GM12878 (cell line): ENCODE measurements around the gene PDZD7. TPM values are rescaled to one million over a fixed set of nuclear protein-coding genes. Genes with fewer than 3 reads are reported as not detected.

ENCODE experiments used
- ATAC-seq: fragments of 200-7000 bp; cut with Tn5 transposase; 3 replicates; pipeline ENCODE4 v1.9.1; 2020; ENCODE audit warnings: mild to moderate bottlenecking, moderate library complexity
- BruUV-seq: library from RNA; stranded (reverse); fragments of 400-500 nt; replicated peaks from 2 replicates; lab custom pipeline; 2021; lab: Mats Ljungman, UMichigan
- CTCF ChIA-PET: fragments of 300-600 bp; sonication (Branson Sonifier 250); formaldehyde crosslinking; extraction: SDS; loops from one replicate; lab custom pipeline; 2021; ENCODE audit warnings: inconsistent platforms; lab: Yijun Ruan, JAX
- POLR2A ChIA-PET: fragments of 350-600 bp; formaldehyde crosslinking; extraction: SDS; loops from one replicate; lab custom pipeline; 2021; ENCODE audit warnings: inconsistent platforms; lab: Charles Lee
- RAD21 ChIA-PET: fragments of 300-600 bp; sonication (Branson Sonifier 250); formaldehyde crosslinking; loops from one replicate; lab custom pipeline; 2023; ENCODE audit warnings: antibody characterized with exemption; ENCODE audit not compliant: unreplicated experiment; lab: Charles Lee
- SMC1A ChIA-PET: fragments of 300-600 bp; sonication (Branson Sonifier 250); formaldehyde crosslinking; loops from one replicate; lab custom pipeline; 2023; ENCODE audit not compliant: unreplicated experiment, uncharacterized antibody; lab: Charles Lee
- DNase-seq: peaks from one replicate; pipeline ENCODE4 v3.0.0-alpha.2; 2011; ENCODE audit warnings: low read depth, low spot score
- FAIRE-seq: peaks from 3 replicates; lab custom pipeline; 2011; peaks lifted over from hg19 to GRCh38; lab: Jason Lieb, UNC
- H2AFZ ChIP-seq: 2 replicates; pipeline ENCODE4 v1.6.0; 2011; ENCODE audit warnings: low read depth, low read length, control low read depth; ENCODE audit not compliant: control insufficient read depth
- H3K27ac ChIP-seq: 2 replicates; pipeline ENCODE4 v1.5.1; 2011; ENCODE audit warnings: control low read depth; ENCODE audit not compliant: control insufficient read depth, insufficient read depth
- H3K27me3 ChIP-seq, 2 experiments: replicated peaks in 1 of 2; 2 replicates each; pipeline versions ENCODE4 v1.6.0 to v1.6.1; 2011; ENCODE audit warnings: low read length in 1 of 2; ENCODE audit not compliant: control insufficient read depth in 2 of 2, insufficient read depth in 2 of 2
- H3K36me3 ChIP-seq, 2 experiments: 2 replicates each; pipeline ENCODE4 v1.5.1; 2011; ENCODE audit warnings: low read length in 1 of 2; ENCODE audit not compliant: control insufficient read depth in 2 of 2, insufficient read depth in 2 of 2
- H3K4me1 ChIP-seq: 2 replicates; pipeline ENCODE4 v1.6.1; 2011; ENCODE audit warnings: mild to moderate bottlenecking, low read length, moderate library complexity, mixed read lengths; ENCODE audit not compliant: control insufficient read depth, insufficient read depth
- H3K4me2 ChIP-seq: 2 replicates; pipeline ENCODE4 v1.6.0; 2011; ENCODE audit warnings: control low read depth; ENCODE audit not compliant: control insufficient read depth, insufficient read depth
- H3K4me3 ChIP-seq: fragments of 200-600 bp; sonication (generic); 2 replicates; pipeline ENCODE4 v1.5.1; 2016
- H3K79me2 ChIP-seq: 2 replicates; pipeline ENCODE4 v1.6.0; 2011; ENCODE audit warnings: low read length; ENCODE audit not compliant: control insufficient read depth, insufficient read depth
- H3K9ac ChIP-seq: 2 replicates; pipeline ENCODE4 v1.8.0; 2011; ENCODE audit warnings: low read length, control low read depth, mixed read lengths; ENCODE audit not compliant: control insufficient read depth, insufficient read depth
- H3K9me3 ChIP-seq: replicated peaks from 3 replicates; pipeline ENCODE4 v1.5.1; 2011; ENCODE audit warnings: mild to moderate bottlenecking, low read length; ENCODE audit not compliant: control insufficient read depth, insufficient read depth
- H4K20me1 ChIP-seq: 2 replicates; pipeline ENCODE4 v1.6.0; 2011; ENCODE audit not compliant: control insufficient read depth, insufficient read depth
- HDGF ChIP-seq: fragments of 450-650 bp; IDR thresholded peaks from 2 replicates; pipeline ENCODE4 v1.6.1; 2016; ENCODE audit warnings: antibody characterized with exemption
- KDM1A ChIP-seq: fragments of 200-600 bp; sonication (generic); IDR thresholded peaks from 2 replicates; pipeline ENCODE4 v1.6.1; 2016; ENCODE audit warnings: borderline replicate concordance
- TARDBP ChIP-seq: IDR thresholded peaks from 2 replicates; pipeline ENCODE4 v1.6.1; 2016; ENCODE audit warnings: borderline replicate concordance
- ZNF207 ChIP-seq: fragments of 450-650 bp; IDR thresholded peaks from 2 replicates; pipeline ENCODE4 v1.6.1; 2014; ENCODE audit warnings: antibody characterized with exemption, mild to moderate bottlenecking, borderline replicate concordance
- WGBS: methylation state at CpG from one replicate; pipeline ENCODE4 v1.1.6; 2016; ENCODE audit warnings: low lambda C conversion rate; ENCODE audit not compliant: insufficient replicate concordance, insufficient coverage; ENCODE audit errors: missing lambda C conversion rate; 5-methylcytosine and 5-hydroxymethylcytosine counted together
- in situ Hi-C: fragments of 300-500 bp; cut with MboI; formaldehyde crosslinking; loops from 9 replicates; pipeline ENCODE4 v1.14.3; 2018; ENCODE audit warnings: mixed read lengths
- intact Hi-C: fragments of 100-400 bp; cut with micrococcal nuclease; formaldehyde crosslinking; loops from one replicate; pipeline ENCODE4 v1.14.2; 2022; ENCODE audit not compliant: unreplicated experiment
- polyA plus RNA-seq, 11 experiments: library from polyadenylated mRNA; depleted of rRNA in 4 of 11; unstranded in 6 of 11; stranded (reverse) in 5 of 11; fragments of >200 nt; fragmentation: Nextera tagmentation in 4 of 11; fragmentation: Illumina TruSeq in 1 of 11; extraction: Ambion mirVana in 4 of 11; extraction: Trizol in 1 of 11; gene quantifications; 1 replicate in 1 of 11; 2 replicates in 10 of 11; pipeline versions ENCODE4 v1.2.1 to v1.2.3, GENCODE V29; 2011 to 2016; ENCODE audit warnings: inconsistent platforms in 2 of 11, missing spikeins in 2 of 11, low read depth in 1 of 11
- total RNA-seq, 4 experiments: library from RNA; depleted of rRNA in 3 of 4; stranded (reverse); fragments of >200 nt in 3 of 4; fragmentation: Illumina TruSeq in 1 of 4; extraction: Trizol in 1 of 4; gene quantifications; 2 replicates each; pipeline versions ENCODE4 v1.2.1 to v1.2.3, GENCODE V29; 2013 to 2021
- TF ChIP-seq, protein P1 (sequence below): fragments of 450-650 bp; IDR thresholded peaks from 2 replicates; pipeline ENCODE4 v1.6.1; 2016; ENCODE audit warnings: mild to moderate bottlenecking
- TF ChIP-seq, protein P2 (sequence below): IDR thresholded peaks from 2 replicates; pipeline ENCODE4 v1.6.1; 2012; ENCODE audit warnings: low read length, inconsistent platforms

Gene PDZD7
- total and polyA plus RNA-seq, 10 of the 15 experiments (the other 5 are each of a cell fraction or from before 2014, with no cell fraction given), result 0.01 to 0.20 (median 0.03) TPM; not detected in 7

DNA sequence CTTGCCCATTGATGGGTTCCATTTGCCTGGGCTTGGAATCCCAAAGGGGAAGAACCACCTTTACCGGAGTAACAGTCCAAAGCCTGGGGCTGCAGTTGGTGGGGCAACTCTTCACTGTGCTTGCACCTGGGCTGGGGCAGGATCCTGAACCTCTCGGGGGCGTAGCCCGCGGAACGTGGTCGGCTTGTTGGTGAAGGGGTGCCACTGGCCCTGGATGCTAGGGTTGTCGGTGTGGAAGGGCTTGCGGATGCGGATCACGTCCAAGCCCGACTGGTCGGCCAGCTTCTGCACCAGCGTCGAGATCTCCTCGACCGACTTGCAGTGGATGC is 44.3 kb downstream of the PDZD7 start:
- peaks cover 37% of the 10 kb centered on the region for H3K79me2 ChIP-seq
- no peak for DNase-seq
- 9% methylated on average over 17 of the region's 17 CpGs for WGBS
- SMC1A ChIA-PET, result interaction anchor here (1.2 kb wide), 1 partner anchor 11 kb away, joined by 5 read pairs; no protein-coding TSS in a partner anchor
- H4K20me1 ChIP-seq, result no peaks in the 10 kb centered on the region
- peak overlapping the region; percentile 100 for H3K4me2 ChIP-seq
- H3K27ac ChIP-seq, result no peak overlapping the region
- BruUV-seq, result TSS peak; percentile 84
- TF ChIP-seq, protein P1, sequence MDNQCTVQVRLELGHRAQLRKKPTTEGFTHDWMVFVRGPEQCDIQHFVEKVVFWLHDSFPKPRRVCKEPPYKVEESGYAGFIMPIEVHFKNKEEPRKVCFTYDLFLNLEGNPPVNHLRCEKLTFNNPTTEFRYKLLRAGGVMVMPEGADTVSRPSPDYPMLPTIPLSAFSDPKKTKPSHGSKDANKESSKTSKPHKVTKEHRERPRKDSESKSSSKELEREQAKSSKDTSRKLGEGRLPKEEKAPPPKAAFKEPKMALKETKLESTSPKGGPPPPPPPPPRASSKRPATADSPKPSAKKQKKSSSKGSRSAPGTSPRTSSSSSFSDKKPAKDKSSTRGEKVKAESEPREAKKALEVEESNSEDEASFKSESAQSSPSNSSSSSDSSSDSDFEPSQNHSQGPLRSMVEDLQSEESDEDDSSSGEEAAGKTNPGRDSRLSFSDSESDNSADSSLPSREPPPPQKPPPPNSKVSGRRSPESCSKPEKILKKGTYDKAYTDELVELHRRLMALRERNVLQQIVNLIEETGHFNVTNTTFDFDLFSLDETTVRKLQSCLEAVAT, result peak; percentile 54
- TF ChIP-seq ZNF207 (no peak), TARDBP (no peak), KDM1A (no peak), HDGF (0 out of 2 replicates have a peak, but pooled peaks have one; percentile 27)
- TF ChIP-seq, protein P2, sequence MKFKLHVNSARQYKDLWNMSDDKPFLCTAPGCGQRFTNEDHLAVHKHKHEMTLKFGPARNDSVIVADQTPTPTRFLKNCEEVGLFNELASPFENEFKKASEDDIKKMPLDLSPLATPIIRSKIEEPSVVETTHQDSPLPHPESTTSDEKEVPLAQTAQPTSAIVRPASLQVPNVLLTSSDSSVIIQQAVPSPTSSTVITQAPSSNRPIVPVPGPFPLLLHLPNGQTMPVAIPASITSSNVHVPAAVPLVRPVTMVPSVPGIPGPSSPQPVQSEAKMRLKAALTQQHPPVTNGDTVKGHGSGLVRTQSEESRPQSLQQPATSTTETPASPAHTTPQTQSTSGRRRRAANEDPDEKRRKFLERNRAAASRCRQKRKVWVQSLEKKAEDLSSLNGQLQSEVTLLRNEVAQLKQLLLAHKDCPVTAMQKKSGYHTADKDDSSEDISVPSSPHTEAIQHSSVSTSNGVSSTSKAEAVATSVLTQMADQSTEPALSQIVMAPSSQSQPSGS, result no peak
- peak overlapping the region; percentile 98 for H3K4me3 ChIP-seq
- POLR2A ChIA-PET, result interaction anchor here (2.8 kb wide), 1 partner anchor 11 kb away, joined by 23 read pairs; the partner anchor contains the start of gene LZTS2
- in situ Hi-C loops (no loop called here), intact Hi-C loops (no loop called here)
- H3K9me3 ChIP-seq, result no peaks in the 10 kb centered on the region
- H2AFZ ChIP-seq, result peak overlapping the region; percentile 99
- H3K9ac ChIP-seq, result peak overlapping the region; percentile 86
- RAD21 ChIA-PET, result no interaction called here
- no peak for ATAC-seq
- CTCF ChIA-PET, result interaction anchor here (0.6 to 5.5 kb wide), 6 partner anchors 10 to 417 kb away, joined by 3 to 42 read pairs (median 3); partner anchors contain the start of gene LZTS2
- H3K36me3 ChIP-seq, result peaks cover 9 to 14% of the 10 kb centered on the region in 2 experiments; a peak in 3 of 4 replicates
- H3K27me3 ChIP-seq, result no peaks in the 10 kb centered on the region
- no peak for FAIRE-seq
- peaks cover 16% of the 10 kb centered on the region for H3K4me1 ChIP-seq
